A172 (cell line): ENCODE measurements around the gene RPLP2. TPM values are rescaled to one million over a fixed set of nuclear protein-coding genes. Genes with fewer than 3 reads are reported as not detected.

ENCODE experiments used
- DNase-seq: peaks from one replicate; pipeline ENCODE4 v3.0.0-alpha.2; 2015; ENCODE audit warnings: low spot score
- total RNA-seq: library from RNA; depleted of rRNA; stranded (reverse); fragments of >200 nt; shearing (Covaris generic); gene quantifications from 2 replicates; pipeline ENCODE4 v1.2.3, GENCODE V29; 2014

Gene RPLP2
- total RNA-seq, 1 experiment from 2014 or later: 585 TPM

- DNase-seq: no peak
These were observed 17.9 kb upstream of the RPLP2 start for GRCh38 chr11:791658-792534.

DNA sequence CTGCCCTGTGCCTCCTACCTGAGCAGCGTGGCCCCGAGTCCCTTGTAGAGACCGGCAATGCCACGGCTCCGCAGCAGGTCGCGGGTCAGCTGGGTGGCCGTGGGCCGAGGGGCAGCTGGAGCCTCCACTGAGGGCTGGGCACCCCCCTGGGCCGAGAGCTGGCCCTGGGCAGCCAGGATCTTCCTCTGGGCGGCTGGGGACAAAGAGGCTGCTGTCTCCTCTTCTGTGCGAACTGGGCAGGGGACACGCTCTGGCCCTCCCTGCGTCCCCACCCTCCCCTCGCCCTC is 17.3 kb upstream of the RPLP2 start:
- DNase-seq: no peak

DNA sequence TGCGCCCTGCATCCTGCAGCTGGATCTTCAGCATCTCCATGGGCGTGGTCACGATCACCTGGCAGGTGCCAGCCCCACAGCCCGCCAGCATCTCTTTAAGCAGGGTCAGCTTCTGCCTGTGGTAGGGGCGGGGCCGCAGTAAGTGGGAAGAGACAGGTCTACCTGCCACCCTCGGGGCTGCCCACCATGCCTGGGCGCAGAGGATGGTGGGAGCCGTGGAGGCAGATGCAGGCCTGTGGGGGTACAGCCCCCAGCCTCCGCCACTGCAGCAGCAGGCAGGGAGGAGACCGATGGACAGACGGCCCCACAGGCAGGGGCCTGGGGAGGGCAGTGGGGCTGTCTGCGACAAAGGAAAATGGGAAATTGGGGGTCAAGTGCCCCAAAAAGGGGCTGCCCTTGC is 16.9 kb upstream of the RPLP2 start:
- DNase-seq: no peak

DNA sequence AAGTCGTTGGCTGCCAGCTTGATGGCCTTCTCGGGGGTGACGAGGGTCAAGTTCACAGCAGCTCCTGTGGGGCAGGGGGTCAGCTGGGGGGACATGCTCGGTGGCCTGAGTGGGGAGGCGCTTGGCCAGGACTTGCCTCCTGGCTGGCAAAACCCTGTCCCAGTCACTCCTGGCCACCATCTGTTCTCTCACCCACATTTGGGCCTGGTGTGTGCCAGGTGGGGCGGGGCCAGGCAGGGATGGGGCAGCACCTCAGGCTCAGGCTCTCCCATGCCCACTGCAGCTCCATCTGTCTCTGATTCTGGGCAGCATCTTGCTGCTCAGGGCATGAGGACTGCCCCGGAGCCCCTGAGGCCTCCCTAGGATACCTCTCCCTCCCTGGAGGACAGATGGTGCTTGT is 16.2 kb upstream of the RPLP2 start:
- no peak for DNase-seq

DNA sequence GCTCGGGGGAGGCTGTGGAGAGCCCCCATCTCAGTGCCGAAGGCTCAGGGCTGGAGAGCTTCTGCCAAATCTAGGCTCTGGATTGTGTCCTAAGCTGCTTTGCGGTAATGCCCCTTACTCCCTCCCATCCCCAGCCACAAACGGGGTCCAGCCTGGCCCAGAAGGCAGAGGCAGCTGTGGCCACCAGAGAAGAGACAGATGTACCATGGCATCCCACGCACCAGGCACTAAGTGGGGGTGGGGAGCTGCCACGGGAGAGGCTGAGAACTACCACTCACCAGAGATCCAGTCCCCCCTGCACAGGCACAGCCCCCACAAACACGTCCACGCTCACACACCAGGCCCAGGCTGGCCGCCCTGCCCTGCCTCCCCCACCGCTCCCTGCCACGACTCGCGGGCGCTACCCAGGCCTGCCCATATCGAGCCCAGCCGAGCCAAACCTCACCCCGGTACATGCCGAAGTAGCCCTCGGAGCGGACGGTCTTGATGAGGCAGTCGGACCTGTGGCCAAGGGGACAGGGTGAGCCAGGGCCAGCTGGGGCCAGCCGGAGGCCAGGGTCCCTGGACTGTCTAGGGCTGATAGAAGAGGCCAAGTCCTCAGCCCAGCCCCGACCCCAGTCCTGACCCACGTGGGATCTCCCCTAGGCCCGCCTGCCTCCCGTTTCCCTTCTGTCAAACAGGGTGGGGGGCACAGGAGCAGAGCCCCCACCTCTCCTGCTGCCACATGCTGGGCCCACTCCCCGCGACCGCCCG is 15.6 kb upstream of the RPLP2 start:
- no peak for DNase-seq

- DNase-seq: peak; percentile 72
These were observed 14.8 kb upstream of the RPLP2 start for GRCh38 chr11:794766-795633.

- DNase-seq: peak; percentile 93
These were observed 13.9 kb upstream of the RPLP2 start for GRCh38 chr11:795634-796564.

DNA sequence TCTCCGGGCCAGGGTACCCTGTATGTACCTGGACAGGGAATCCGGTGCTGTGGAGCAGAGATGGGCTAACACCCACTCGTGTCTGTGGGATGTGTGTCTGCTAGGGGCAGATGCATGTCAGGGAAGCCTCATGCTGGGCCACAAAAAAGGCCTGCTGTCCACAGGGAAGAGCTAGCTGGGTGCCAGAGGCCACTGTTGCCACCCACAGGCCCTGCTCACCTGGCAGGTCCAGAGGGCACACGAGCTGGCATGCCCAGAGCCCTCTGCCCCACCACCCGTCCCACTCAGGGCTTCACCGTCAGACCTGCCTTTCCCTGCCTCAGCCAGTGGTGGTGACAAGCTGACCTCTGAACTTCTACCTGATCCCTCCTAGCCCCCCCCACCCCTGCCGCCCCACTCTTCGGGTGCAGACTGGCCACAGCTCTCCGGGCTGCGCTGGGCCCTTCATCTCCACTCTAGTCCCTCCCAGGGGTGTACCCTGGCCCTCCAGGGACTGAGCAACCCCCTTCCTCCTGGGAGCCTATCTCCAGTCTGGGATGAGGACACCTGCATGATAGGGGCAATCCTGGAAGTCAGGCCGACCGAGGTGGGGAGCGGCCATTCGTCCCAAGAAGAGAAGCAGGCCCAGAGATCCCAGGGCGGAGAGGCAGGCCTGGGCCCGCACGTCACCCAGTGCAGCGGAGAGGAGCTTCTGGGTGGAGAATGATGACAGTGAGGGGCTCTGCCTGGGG is 13.0 kb upstream of the RPLP2 start:
- DNase-seq: no peak

DNA sequence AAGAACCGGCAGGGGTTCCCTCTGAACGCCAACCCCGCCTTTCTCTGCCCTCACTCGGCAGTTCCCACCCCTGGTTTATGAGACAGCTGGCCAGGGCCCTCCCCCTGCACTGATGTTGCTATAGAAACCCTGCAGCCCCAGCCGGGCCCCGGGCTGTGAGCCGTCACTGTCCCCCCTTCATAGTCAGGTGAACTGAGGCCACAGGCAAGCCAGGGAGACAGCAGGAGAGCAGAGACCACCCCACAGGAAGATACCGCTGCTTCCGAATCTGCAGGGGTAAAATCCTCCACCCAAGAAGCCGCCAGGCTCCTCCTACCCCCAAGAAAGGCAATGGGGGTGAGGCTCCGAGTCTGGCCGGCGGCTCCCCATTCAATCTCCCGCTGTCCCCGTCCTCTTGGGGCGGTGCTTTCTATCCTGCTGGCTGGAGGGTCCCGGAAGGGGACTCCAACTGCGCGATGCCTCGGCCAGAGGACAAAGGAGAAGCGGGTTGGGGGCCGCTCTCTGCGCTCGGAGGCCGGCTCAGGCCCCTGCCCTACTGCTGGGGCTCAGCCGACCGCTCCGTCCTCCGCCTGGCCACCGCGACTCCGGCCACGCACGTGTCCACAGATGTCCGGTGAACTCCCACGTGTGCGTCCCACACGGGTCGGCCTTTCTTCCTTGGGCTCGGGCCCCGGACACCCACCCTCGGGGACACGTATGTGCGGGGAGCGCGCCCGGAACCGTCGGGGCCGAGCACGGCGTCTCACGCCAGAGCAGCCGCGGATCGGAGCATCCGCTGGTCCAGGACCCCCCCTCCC is 12.3 kb upstream of the RPLP2 start:
- DNase-seq: peak; percentile 85

DNA sequence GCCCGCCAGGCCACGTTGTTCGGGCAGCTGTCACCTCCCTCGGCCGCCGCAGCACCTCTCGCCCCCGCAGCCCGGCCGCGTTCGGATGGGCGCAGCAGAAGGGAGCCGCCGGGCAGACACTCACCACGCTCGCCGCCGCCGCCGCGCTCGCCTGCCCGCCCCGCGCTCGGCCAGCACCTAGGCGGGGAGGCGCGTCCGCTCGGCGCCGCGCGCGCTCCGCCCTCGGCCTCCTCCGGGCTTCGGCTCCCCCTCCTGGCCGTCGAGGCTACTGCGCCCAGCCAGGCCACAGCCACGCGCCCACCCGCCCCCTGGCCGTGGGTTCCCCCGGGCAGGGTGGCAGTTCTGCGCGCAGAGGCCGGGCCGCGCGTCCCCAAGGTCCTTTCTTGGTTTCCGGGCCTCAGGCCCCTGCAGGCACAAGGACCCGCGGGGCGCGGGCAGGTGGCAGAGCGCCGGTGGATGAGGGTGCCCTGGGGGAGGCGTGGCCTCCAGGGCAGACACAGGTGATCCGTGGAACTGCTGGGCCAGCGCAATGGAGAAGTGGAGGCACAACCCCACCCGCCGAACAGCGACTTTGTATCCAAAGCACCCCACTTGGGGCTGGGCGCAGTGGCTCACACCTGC is 11.6 kb upstream of the RPLP2 start, which contains the start of gene SLC25A22:
Gene SLC25A22, minus strand, starts transcription at position 189 of the 621 bp plus-strand sequence. CDS start 3,275 bp downstream, outside the sequence.
- peak; percentile 56 for DNase-seq

- no peak for DNase-seq
These were observed 10.0 kb upstream of the RPLP2 start for GRCh38 chr11:799641-800316.

DNA sequence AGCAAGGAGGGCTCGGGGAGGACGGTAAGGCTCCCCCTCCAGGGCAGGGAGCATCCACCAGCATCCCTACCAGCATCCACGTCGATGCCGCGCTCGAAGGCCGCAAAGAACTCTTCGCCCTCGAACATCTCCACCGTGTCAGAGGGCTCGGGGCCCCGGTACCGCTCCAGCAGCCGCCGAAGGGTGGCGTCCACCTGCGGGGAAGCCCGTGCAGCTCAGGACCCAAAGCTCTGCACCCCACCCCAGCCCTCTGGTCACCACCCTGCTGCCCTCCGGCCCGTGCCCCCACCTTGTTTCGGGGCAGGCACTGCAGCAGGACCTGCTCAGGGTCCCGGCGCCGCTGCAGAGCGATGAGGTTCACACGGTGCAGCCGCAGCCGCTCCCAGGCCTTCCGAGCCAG is 9.3 kb upstream of the RPLP2 start:
- no peak for DNase-seq

GRCh38 chr11:801097-801780 is 8.5 kb upstream of the RPLP2 start:
- DNase-seq: no peak

DNA sequence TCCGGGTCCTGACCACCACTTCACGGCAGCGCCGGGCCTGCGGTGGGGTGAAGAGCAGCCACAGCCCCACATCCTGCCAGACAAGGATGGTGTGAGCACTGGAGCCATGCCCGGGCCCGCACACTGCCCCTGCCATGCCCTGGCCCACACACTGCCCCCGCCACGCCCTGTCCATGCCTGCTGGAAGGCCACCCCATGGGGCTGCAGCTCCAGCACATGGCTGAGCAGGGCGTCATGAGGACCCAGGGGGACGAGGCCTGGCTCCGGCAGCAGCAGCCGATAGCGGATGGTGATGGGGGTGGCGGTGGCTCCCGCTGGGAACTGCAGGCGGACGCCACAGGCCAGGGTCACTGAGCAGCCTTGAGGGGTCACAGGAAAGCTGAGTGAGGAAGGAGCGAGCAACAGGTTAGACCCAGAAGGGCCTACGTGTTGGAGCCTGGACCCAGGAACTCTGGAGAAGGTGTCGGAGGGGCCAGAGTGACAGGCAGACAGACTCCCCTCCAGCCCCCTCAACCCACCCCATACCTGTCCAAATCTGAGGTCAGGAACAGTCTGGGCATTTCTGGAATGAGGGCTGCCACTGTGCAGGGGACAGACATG is 7.6 kb upstream of the RPLP2 start:
- no peak for DNase-seq

GRCh38 chr11:802693-803466 is 6.9 kb upstream of the RPLP2 start:
- no peak for DNase-seq

- no peak for DNase-seq
These were observed 6.4 kb upstream of the RPLP2 start for GRCh38 chr11:803467-803742.
